HepG2 (cell line): ENCODE measurements around the gene TEX22. TPM values are rescaled to one million over a fixed set of nuclear protein-coding genes. Genes with fewer than 3 reads are reported as not detected.
A peak's percentile ranks its signal among the peaks of the same experiment; 100 is the strongest.

Experiments
- NCOA5 ChIP-seq: sonication (generic); formaldehyde crosslinking; IDR thresholded peaks from 2 replicates; pipeline ENCODE4 v1.4.0; 2020; ENCODE audit warnings: missing genetic modification reagents
- PAWR ChIP-seq: sonication (generic); formaldehyde crosslinking; IDR thresholded peaks from 2 replicates; pipeline ENCODE4 v1.4.0; 2020; ENCODE audit warnings: missing genetic modification reagents, mild to moderate bottlenecking, borderline replicate concordance
- PHF8 ChIP-seq: sonication (generic); formaldehyde crosslinking; IDR thresholded peaks from 2 replicates; pipeline ENCODE4 v1.5.0; 2020; ENCODE audit warnings: missing genetic modification reagents
- POGZ ChIP-seq: sonication (generic); formaldehyde crosslinking; IDR thresholded peaks from 2 replicates; pipeline ENCODE4 v1.4.0; 2020; ENCODE audit warnings: mild to moderate bottlenecking, missing genetic modification reagents
- RELA ChIP-seq: sonication (generic); formaldehyde crosslinking; IDR thresholded peaks from 2 replicates; pipeline ENCODE4 v1.4.0; 2020; ENCODE audit warnings: missing genetic modification reagents
- ZNF20 ChIP-seq: sonication (generic); formaldehyde crosslinking; IDR thresholded peaks from 2 replicates; pipeline ENCODE4 v1.4.0; 2020; ENCODE audit warnings: mild to moderate bottlenecking, moderate library complexity, missing genetic modification reagents
- ZNF225 ChIP-seq: sonication (generic); formaldehyde crosslinking; IDR thresholded peaks from 2 replicates; pipeline ENCODE4 v1.4.0; 2020; ENCODE audit warnings: mild to moderate bottlenecking, missing genetic modification reagents
- polyA plus RNA-seq, 8 experiments: library from polyadenylated mRNA; depleted of rRNA in 3 of 8; stranded (reverse) in 7 of 8; unstranded in 1 of 8; fragments of >200 nt; fragmentation: Illumina TruSeq in 4 of 8; extraction: Trizol in 4 of 8; gene quantifications; 2 replicates each; pipeline versions ENCODE4 v1.2.1 to v1.2.3, GENCODE V29; 2011 to 2016; ENCODE audit warnings: low read depth in 4 of 8, missing spikeins in 1 of 8, mixed read lengths in 1 of 8; ENCODE audit not compliant: insufficient read depth in 1 of 8
- total RNA-seq, 5 experiments: library from RNA; depleted of rRNA; stranded (reverse); fragments of >200 nt; fragmentation: Illumina TruSeq; extraction: Trizol; gene quantifications; 2 replicates each; pipeline ENCODE4 v1.2.3, GENCODE V29; 2016; ENCODE audit warnings: low read depth in 1 of 5
- TF ChIP-seq, protein P1 (sequence below): sonication (generic); formaldehyde crosslinking; IDR thresholded peaks from 2 replicates; pipeline ENCODE4 v1.4.0; 2020; ENCODE audit warnings: missing genetic modification reagents
- TF ChIP-seq, protein P2 (sequence below): sonication (generic); formaldehyde crosslinking; IDR thresholded peaks from 2 replicates; pipeline ENCODE4 v1.4.0; 2020; ENCODE audit warnings: missing genetic modification reagents, borderline replicate concordance
- TF ChIP-seq, protein P3 (sequence below): sonication (generic); formaldehyde crosslinking; IDR thresholded peaks from 2 replicates; pipeline ENCODE4 v1.4.0; 2020; ENCODE audit warnings: mild to moderate bottlenecking, missing genetic modification reagents
- TF ChIP-seq, protein P4 (sequence below): sonication (generic); formaldehyde crosslinking; IDR thresholded peaks from 2 replicates; pipeline ENCODE4 v1.8.0; 2022; ENCODE audit warnings: low read depth, missing genetic modification reagents
- TF ChIP-seq, protein P5 (sequence below): sonication (generic); formaldehyde crosslinking; IDR thresholded peaks from 2 replicates; pipeline ENCODE4 v1.4.0; 2020; ENCODE audit warnings: missing genetic modification reagents

The TEX22 gene
- total and polyA plus RNA-seq, 2 of the 13 experiments (the other 11 are each of a cell fraction or from before 2014, with no cell fraction given) = 0.07 to 0.27 TPM

DNA sequence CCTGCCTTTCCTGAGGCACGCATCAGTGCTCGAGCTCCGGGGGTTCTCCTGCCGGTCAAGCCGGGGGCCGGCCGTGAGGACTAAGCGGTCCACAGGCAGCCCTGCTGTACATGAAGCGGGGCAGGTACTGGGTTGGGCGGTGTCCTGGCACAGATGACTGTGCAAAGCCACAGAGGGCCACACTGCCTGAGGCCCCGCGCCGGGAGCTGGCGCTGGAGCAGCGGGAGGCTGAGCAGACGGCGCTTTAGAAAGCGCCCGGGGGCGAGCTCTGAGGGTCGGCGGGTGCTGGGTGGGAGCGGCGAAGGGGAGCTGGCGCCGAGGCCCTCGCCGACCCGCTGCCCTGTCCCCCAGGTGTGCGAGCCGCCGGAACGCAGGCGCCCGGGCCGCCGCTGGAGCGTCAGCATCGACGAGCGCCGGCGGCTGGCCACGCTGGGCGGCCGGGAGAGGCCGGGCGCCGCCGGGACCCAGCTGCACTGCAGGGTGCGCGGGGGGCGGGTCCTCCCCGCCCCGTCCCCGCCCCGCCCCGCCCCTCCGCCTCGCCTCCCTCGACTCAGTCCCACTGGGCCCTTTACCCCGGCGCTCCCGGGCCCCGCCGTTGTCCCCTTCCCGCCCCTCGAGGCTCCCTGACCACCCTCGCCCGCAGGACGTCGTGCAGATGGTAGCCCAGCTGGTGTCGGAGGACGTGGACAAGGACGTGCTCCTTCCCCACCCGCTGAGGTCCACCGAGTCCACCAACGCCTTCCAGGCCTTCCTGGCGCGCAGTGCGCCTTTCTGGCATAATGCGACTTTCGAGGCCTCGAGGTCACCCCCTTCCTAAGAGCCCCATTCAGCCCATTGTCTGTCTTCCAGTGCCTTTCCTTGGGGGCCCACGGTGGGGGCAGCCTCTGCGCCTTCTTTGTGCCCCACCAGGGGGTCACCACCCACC, 12.9 kb downstream of the TEX22 start (continued):
- no peak for TF ChIP-seq ZNF20 (CRISPR knock-in tag)
- TF ChIP-seq NCOA5 = no peak
- TF ChIP-seq, protein P1, sequence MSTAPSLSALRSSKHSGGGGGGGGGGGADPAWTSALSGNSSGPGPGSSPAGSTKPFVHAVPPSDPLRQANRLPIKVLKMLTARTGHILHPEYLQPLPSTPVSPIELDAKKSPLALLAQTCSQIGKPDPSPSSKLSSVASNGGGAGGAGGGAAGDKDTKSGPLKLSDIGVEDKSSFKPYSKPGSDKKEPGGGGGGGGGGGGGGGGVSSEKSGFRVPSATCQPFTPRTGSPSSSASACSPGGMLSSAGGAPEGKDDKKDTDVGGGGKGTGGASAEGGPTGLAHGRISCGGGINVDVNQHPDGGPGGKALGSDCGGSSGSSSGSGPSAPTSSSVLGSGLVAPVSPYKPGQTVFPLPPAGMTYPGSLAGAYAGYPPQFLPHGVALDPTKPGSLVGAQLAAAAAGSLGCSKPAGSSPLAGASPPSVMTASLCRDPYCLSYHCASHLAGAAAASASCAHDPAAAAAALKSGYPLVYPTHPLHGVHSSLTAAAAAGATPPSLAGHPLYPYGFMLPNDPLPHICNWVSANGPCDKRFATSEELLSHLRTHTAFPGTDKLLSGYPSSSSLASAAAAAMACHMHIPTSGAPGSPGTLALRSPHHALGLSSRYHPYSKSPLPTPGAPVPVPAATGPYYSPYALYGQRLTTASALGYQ = no peak
- TF ChIP-seq, protein P2, sequence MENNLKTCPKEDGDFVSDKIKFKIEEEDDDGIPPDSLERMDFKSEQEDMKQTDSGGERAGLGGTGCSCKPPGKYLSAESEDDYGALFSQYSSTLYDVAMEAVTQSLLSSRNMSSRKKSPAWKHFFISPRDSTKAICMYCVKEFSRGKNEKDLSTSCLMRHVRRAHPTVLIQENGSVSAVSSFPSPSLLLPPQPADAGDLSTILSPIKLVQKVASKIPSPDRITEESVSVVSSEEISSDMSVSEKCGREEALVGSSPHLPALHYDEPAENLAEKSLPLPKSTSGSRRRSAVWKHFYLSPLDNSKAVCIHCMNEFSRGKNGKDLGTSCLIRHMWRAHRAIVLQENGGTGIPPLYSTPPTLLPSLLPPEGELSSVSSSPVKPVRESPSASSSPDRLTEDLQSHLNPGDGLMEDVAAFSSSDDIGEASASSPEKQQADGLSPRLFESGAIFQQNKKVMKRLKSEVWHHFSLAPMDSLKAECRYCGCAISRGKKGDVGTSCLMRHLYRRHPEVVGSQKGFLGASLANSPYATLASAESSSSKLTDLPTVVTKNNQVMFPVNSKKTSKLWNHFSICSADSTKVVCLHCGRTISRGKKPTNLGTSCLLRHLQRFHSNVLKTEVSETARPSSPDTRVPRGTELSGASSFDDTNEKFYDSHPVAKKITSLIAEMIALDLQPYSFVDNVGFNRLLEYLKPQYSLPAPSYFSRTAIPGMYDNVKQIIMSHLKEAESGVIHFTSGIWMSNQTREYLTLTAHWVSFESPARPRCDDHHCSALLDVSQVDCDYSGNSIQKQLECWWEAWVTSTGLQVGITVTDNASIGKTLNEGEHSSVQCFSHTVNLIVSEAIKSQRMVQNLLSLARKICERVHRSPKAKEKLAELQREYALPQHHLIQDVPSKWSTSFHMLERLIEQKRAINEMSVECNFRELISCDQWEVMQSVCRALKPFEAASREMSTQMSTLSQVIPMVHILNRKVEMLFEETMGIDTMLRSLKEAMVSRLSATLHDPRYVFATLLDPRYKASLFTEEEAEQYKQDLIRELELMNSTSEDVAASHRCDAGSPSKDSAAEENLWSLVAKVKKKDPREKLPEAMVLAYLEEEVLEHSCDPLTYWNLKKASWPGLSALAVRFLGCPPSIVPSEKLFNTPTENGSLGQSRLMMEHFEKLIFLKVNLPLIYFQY (CRISPR knock-in tag) = no peak
- TF ChIP-seq PHF8 (CRISPR knock-in tag) = 0 out of 2 replicates have a peak, but pooled peaks have one; percentile 9
- TF ChIP-seq, protein P3, sequence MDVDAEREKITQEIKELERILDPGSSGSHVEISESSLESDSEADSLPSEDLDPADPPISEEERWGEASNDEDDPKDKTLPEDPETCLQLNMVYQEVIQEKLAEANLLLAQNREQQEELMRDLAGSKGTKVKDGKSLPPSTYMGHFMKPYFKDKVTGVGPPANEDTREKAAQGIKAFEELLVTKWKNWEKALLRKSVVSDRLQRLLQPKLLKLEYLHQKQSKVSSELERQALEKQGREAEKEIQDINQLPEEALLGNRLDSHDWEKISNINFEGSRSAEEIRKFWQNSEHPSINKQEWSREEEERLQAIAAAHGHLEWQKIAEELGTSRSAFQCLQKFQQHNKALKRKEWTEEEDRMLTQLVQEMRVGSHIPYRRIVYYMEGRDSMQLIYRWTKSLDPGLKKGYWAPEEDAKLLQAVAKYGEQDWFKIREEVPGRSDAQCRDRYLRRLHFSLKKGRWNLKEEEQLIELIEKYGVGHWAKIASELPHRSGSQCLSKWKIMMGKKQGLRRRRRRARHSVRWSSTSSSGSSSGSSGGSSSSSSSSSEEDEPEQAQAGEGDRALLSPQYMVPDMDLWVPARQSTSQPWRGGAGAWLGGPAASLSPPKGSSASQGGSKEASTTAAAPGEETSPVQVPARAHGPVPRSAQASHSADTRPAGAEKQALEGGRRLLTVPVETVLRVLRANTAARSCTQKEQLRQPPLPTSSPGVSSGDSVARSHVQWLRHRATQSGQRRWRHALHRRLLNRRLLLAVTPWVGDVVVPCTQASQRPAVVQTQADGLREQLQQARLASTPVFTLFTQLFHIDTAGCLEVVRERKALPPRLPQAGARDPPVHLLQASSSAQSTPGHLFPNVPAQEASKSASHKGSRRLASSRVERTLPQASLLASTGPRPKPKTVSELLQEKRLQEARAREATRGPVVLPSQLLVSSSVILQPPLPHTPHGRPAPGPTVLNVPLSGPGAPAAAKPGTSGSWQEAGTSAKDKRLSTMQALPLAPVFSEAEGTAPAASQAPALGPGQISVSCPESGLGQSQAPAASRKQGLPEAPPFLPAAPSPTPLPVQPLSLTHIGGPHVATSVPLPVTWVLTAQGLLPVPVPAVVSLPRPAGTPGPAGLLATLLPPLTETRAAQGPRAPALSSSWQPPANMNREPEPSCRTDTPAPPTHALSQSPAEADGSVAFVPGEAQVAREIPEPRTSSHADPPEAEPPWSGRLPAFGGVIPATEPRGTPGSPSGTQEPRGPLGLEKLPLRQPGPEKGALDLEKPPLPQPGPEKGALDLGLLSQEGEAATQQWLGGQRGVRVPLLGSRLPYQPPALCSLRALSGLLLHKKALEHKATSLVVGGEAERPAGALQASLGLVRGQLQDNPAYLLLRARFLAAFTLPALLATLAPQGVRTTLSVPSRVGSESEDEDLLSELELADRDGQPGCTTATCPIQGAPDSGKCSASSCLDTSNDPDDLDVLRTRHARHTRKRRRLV = no peak
- TF ChIP-seq RELA (CRISPR knock-in tag) = no peak
- no peak for TF ChIP-seq POGZ (CRISPR knock-in tag)
- no peak for TF ChIP-seq PAWR
- TF ChIP-seq, protein P4, sequence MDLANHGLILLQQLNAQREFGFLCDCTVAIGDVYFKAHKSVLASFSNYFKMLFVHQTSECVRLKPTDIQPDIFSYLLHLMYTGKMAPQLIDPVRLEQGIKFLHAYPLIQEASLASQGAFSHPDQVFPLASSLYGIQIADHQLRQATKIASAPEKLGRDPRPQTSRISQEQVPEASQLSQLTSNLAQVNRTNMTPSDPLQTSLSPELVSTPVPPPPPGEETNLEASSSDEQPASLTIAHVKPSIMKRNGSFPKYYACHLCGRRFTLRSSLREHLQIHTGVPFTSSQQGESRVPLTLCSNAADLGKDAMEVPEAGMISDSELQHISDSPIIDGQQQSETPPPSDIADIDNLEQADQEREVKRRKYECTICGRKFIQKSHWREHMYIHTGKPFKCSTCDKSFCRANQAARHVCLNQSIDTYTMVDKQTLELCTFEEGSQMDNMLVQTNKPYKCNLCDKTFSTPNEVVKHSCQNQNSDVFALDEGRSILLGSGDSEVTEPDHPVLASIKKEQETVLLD (CRISPR knock-in tag) = 0 out of 2 replicates have a peak, but pooled peaks have one; percentile 25
- TF ChIP-seq, protein P5, sequence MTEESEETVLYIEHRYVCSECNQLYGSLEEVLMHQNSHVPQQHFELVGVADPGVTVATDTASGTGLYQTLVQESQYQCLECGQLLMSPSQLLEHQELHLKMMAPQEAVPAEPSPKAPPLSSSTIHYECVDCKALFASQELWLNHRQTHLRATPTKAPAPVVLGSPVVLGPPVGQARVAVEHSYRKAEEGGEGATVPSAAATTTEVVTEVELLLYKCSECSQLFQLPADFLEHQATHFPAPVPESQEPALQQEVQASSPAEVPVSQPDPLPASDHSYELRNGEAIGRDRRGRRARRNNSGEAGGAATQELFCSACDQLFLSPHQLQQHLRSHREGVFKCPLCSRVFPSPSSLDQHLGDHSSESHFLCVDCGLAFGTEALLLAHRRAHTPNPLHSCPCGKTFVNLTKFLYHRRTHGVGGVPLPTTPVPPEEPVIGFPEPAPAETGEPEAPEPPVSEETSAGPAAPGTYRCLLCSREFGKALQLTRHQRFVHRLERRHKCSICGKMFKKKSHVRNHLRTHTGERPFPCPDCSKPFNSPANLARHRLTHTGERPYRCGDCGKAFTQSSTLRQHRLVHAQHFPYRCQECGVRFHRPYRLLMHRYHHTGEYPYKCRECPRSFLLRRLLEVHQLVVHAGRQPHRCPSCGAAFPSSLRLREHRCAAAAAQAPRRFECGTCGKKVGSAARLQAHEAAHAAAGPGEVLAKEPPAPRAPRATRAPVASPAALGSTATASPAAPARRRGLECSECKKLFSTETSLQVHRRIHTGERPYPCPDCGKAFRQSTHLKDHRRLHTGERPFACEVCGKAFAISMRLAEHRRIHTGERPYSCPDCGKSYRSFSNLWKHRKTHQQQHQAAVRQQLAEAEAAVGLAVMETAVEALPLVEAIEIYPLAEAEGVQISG = peak; percentile 13; the same call in 1 of the 2 replicates
- no peak for TF ChIP-seq ZNF225 (CRISPR knock-in tag)
